ENCODE data around the gene EHF.

EHF gene

DNA sequence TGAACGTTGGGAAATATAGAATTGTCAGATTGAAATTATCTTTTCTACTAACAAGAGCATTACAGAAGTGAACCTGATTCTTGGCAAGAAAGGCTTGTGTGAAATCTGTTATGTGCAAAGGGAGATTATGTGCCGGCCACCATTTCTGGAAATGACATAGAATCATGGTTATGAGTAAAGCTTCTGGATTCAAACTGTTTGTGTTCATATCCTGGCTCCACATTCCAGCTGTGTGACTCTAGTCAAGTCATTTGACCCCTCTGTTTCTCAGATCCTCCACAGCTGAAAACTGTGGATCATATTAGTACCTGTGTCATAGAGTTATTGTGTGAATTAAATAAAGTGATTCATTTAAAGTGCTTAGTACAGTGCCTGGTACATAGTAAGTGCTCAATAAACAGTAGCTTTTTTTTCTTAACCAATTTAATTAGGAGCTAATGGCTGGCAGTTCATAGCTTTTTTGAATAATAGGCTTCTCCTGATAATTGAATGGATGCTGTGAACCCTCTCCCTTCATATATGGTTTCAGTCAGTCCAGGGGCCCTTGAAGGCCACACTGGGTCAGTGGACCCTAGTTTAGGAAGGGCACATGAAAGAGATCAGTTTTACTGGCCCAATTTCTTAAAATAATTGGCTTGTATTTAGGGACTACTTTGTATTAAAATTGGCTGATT lies 34.6 kb downstream of the EHF start:
- TF ChIP-seq, protein P1, sequence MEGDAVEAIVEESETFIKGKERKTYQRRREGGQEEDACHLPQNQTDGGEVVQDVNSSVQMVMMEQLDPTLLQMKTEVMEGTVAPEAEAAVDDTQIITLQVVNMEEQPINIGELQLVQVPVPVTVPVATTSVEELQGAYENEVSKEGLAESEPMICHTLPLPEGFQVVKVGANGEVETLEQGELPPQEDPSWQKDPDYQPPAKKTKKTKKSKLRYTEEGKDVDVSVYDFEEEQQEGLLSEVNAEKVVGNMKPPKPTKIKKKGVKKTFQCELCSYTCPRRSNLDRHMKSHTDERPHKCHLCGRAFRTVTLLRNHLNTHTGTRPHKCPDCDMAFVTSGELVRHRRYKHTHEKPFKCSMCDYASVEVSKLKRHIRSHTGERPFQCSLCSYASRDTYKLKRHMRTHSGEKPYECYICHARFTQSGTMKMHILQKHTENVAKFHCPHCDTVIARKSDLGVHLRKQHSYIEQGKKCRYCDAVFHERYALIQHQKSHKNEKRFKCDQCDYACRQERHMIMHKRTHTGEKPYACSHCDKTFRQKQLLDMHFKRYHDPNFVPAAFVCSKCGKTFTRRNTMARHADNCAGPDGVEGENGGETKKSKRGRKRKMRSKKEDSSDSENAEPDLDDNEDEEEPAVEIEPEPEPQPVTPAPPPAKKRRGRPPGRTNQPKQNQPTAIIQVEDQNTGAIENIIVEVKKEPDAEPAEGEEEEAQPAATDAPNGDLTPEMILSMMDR (conservative IDR thresholded peaks at IDR 0.05) = no peak
- H3K27ac ChIP-seq = peak overlapping the region; percentile 40; the same call in 1 of the 2 replicates

DNA sequence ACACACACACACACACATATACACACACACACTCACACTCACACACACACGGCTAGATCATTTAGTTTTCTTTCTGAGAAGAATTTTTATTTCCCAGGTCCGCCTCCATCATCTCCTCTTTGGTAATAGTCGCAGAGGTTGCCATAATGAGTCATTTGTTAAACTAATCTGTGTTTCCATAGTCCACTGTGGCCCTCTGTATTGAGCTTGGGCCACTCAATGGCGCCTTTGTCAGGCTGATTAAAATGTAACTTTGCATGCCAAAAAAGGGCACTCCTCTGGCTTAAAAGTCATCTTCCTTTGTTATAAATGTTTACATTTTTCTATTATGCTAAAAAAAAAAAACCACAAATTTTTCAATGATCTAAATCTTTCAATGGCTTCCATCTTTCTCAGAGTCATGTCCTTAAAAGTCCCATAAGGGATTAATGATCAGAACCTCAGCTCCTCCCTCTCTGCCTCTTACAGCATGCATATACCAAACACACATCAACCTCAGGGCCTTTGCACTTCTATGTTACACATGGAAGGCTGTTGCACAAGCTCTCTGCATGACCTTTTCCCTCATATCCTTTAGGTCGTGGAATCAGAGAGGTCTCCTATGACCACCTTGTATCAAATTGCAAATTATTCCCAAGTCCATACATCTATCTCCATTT lies 35.3 kb downstream of the EHF start:
- no peak overlapping the region for H3K27ac ChIP-seq

DNA sequence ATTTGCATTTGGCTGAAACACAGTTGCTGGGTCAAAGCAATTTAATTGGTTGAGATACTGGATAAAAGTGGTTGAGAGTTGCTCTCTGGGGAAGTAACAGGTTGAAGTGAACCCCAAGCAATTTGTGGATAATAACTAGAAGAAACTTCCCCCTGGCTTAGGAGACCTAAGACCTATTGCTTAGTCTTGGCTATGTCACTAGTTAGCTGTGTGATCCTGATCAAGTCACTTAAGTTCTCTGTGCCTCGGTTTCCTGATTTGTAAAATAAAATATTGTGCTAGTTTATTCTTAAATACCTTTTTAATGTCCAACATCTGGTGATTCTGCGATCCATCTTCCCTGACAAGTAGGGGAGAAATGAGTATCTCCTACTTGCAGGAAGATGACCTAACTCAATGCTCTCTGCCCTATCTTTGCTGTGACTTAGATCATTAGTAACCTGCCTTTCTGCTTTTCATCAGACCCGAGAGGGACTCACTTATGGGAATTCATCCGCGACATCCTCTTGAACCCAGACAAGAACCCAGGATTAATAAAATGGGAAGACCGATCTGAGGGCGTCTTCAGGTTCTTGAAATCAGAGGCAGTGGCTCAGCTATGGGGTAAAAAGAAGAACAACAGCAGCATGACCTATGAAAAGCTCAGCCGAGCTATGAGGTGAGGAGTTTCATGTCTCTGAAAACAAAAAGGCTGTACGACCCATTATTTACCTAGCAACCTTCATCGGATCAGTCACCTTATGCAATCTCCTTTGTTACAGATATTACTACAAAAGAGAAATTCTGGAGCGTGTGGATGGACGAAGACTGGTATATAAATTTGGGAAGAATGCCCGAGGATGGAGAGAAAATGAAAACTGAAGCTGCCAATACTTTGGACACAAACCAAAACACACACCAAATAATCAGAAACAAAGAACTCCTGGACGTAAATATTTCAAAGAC lies 37.5 kb downstream of the EHF start:
- H3K27ac ChIP-seq = peak overlapping the region; percentile 17
- TF ChIP-seq, protein P1 (conservative IDR thresholded peaks at IDR 0.05) = no peak

More for the DNA sequence above, 35.3 kb downstream of the EHF start:
- TF ChIP-seq, protein P1 (conservative IDR thresholded peaks at IDR 0.05) = no peak

DNA sequence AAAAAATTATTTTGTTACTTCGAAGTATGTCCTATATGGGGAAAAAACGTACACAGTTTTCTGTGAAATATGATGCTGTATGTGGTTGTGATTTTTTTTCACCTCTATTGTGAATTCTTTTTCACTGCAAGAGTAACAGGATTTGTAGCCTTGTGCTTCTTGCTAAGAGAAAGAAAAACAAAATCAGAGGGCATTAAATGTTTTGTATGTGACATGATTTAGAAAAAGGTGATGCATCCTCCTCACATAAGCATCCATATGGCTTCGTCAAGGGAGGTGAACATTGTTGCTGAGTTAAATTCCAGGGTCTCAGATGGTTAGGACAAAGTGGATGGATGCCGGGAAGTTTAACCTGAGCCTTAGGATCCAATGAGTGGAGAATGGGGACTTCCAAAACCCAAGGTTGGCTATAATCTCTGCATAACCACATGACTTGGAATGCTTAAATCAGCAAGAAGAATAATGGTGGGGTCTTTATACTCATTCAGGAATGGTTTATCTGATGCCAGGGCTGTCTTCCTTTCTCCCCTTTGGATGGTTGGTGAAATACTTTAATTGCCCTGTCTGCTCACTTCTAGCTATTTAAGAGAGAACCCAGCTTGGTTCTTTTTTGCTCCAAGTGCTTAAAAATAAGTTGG lies 38.3 kb downstream of the EHF start:
- peak overlapping the region; percentile 94 for H3K27ac ChIP-seq
- TF ChIP-seq, protein P1 (conservative IDR thresholded peaks at IDR 0.05) = no peak

DNA sequence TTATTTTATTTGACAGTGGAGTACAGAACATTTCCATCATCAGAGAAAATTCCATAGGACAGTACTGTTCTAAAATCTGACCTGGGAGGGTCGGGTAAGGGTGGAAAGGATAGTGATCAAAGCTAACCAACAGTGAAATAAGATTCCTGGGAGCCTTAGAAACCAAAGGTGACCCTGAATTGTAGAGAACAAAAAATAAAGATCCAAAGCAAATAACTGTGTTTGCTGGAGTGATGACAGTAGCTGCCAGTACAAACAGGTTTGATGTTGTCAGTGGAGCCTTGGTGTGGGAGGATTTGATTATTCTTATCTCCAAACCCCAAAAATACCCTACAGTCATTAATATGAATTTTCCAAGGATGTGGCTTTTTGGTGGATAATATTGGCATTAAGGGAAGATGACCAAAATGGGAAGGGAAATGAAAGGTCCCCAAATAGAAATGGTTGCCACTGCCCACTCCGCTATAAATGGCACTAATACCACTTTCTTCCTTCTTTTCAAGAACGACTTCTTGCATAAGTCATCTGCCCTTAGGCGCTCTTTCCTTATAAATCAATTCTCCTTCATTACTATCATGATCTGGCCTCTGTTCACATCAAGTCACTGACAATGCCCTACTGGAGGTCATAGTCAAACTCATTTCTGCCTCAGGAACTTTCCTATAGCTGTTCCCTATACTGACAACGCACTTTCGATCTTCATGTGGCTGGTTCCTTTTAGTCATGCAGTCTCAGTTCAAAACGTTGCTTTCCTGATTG lies 44.4 kb downstream of the EHF start:
- TF ChIP-seq, protein P1 (conservative IDR thresholded peaks at IDR 0.05) = no peak
- peak overlapping the region; percentile 94 for H3K27ac ChIP-seq

DNA sequence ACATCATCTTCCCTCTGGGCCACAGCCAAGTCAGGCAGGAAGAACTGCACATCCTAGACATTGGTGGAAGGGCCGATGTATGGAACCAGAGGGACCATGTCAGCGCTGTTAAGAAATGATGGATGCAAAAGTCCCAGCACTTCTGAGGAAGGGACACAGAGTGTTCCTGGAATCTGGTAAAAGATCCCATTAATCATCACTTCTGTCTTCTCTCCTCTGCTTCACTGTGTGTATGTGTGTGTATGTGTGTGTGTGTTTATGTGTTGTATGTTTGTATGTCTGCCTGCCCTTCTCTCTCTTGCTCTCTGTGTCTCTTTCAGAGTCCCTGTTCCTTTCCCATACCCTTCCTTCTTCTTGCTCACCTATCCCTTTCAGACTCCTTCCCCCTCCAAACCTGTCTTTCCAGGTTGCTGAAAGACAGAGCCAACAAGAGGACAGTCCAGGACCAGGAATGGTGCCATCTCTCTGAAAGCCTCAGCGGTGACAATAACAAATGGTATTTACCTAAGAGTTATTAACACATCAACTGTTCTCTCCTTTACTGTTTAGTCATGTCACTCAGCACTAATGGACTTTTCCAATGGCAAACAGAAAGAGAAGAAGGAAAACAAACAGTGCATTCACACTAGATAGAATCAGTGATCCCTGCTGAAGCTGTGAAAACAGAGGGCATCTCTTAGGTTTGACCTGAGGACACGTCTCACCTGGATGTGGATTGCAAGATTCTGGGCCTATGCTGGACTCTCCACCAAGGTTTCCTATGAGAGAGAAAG lies 47.1 kb downstream of the EHF start:
- H3K27ac ChIP-seq = peak overlapping the region; percentile 94
- TF ChIP-seq, protein P1 (conservative IDR thresholded peaks at IDR 0.05) = 0 out of 2 replicates have a peak, but pooled peaks have one; percentile 11
